DMS53 treated with DMSO at 0.1 percent for 48 hours (cell line): ENCODE measurements around the gene THAP7.
"Not testable (repeated sequence)": the region's sequence is repeated elsewhere in the genome, so short reads cannot be mapped to it uniquely, and the experiment has no call there.

Experiments used
- DNase-seq: peaks from one replicate; lab custom pipeline; 2025; ENCODE audit not compliant: unreplicated experiment; lab: John Stamatoyannopoulos, UW

THAP7 gene

GRCh38 chr22:21013657-21014201 lies 11.8 kb upstream of the THAP7 start:
- DNase-seq: no peak

GRCh38 chr22:21012446-21013407 lies 10.8 kb upstream of the THAP7 start:
- no peak for DNase-seq

DNA sequence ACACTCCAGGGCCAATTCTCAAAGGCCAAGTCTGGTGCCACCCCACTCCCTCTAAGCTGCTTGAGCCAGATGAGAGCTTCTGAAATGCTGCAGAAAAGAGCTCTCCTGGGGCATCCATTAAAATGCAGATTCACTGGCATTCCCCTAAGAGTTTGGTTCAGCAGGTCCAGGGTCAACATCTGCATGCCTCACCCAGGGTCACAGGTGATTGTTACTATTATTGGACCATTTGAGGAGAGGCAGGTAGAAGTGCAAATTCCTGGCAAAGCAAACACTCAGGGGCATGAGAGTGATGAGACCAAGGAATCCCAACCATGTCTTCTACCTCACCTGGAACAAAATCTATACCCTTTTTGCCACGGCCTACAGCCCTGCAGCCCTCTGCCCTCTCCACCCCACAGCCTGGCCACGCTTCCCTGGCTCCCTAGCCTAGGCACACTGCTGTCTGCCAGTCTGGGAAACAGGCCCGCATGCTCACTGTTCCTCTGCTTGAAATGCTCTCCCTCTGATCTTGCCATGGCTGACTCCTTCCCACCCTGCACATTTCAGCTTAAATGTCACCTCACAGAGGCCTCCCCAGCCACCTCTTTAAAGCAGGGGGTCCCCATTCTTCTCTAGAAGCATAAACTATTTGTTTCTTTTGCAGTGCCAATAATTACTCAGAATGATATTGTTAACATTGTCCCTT lies 8.7 kb upstream of the THAP7 start:
- no peak for DNase-seq

DNA sequence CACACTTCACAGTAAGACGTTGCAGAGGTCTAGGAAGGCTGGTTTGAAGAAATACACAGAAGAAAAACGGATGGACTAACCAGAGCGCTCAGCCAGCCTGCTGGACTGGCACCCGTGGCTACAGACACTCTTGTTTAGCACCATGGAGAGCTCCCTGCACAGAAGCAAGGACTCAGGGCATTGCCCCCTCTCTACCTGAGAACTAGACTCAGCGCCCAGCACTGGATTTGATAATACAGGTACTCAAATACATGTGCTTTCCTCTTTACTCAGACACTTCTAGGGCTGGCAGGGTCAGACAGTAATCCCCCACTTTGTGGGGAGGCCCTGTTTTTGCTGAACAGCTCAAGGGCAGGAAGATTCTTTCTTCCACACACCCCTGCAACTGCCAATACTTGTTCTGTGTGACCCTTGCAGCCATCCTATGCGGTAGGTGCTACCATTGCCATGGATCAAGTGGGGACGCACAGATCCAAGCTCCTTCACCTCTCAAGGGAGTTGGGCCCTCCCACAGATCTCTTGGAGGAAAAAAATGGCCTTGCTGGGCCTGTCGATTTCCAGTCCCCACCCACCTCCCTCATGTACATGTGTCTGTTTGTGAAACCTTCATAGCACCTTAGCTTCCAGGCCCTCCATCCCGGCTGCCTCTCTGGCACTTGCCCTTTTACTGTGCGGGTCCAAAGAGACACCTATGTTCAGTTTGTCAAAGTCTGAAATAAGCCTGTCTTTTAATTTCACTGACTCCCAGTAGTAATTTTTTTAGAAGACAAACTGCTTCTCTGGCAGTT lies 7.9 kb upstream of the THAP7 start:
- no peak for DNase-seq

DNA sequence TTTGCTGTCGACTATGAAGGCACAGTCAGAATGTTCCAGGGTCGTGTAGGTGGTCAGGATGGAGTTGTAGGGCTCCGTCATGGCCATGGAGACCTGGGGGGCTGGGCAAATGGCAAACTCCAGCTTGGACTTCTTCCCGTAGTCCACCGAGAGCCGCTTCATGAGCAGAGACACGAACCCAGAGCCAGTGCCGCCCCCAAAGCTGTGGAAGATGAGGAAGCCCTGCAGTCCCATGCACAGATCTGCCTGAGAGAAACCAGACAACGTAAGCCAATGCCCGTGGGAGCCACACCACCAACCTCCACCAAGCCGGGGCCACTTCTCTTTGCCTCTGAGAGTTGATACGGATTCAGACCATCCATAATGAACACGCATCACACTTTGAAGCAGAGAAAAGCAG lies 7.3 kb upstream of the THAP7 start:
- DNase-seq: not testable (repeated sequence)

- DNase-seq: no peak
Observed at GRCh38 chr22:21003782-21004181, 1.9 kb upstream of the THAP7 start.

- DNase-seq: no peak
Observed at GRCh38 chr22:21000987-21001600, 824 bp downstream of the THAP7 start.

DNA sequence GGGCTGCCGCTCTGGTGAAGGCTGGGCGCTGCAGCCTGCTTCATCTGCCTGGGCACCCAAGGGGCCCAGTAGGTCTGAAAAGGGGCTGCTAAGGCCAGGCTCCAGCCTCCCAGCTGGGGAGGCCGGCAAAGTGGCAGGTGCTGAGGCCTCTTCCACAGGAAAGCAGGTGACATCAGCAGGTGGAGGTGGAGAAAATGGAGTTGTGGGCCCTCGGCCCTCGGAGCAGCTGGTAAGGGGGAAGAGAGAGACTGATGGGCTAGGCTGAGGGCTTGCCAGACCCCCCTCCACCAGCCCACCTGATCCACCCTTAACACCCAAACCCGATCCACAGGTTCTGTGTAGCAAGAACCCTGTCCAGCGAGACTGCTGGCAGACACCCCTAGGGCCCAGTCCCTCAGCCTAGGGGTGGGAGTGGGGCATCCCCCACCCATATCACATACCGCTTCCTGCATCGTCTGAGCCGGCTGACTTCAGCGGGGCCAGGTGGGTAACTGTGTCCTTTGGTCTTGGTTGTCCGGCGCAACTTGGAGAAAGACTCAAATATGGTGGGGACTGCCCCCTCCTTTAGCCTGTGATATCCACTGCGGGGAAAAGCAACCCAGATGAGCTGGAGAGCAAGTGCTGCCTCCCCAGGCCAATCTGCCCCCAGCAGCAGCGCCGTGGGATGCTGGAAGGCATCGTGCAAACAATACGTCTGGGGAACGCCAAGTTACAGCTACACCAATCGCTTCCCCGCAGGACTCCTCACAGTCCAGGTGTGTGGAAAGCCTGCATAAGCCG lies 1.5 kb downstream of the THAP7 start:
- no peak for DNase-seq

GRCh38 chr22:20999350-21000206 lies 2.3 kb downstream of the THAP7 start:
- DNase-seq: no peak

- DNase-seq: no peak
Observed at GRCh38 chr22:20998411-20999336, 3.2 kb downstream of the THAP7 start.

- DNase-seq: no peak
Observed at GRCh38 chr22:20997536-20998257, 4.2 kb downstream of the THAP7 start.

- DNase-seq: no peak
Observed at GRCh38 chr22:20996598-20997535, 5.1 kb downstream of the THAP7 start.

- no peak for DNase-seq
Observed at GRCh38 chr22:20996031-20996410, 5.9 kb downstream of the THAP7 start.

- no peak for DNase-seq
Observed at GRCh38 chr22:20995329-20996030, 6.4 kb downstream of the THAP7 start.

DNA sequence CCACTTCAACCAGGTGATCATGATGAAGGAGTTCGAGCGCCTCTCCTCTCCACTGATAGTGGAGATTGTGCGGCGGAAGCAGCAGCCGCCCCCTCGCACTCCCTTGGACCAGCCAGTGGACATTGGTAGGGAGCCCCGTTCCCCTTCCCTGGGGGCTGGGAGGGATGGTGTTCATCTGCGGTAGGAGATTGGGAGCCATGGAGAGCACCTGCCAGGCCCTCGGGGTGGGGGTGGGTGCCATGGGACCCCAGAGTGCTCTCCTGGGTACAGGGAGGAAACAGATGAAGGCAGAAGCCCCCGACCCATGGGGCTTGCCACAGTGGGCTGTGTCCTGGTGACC lies 7.0 kb downstream of the THAP7 start:
- DNase-seq: no peak
